ENCODE data around the gene ALCAM.

GRCh38 chr3:105539897-105540296 is 173.2 kb downstream of the ALCAM start:
- no peak for TF ChIP-seq CTCF (conservative IDR thresholded peaks at IDR 0.05 in 1 of 2, IDR thresholded peaks at IDR 0.05 in 1 of 2; ENCODE audit: extremely low read depth in 1 of 2, insufficient read depth in 1 of 2, low read depth in 1 of 2, low read length in 2 of 2)
- no peak for TF ChIP-seq EZH2 (IDR thresholded peaks at IDR 0.05; ENCODE audit: borderline replicate concordance, low read length)
